H1 (cell line): ENCODE results near the gene SIAH3.

Source experiments
- POLR2A ChIP-seq, 2 experiments: IDR thresholded peaks; 1 replicate in 1 of 2; 2 replicates in 1 of 2; pipeline ENCODE4 v1.6.1; 2011; ENCODE audit warnings: low read depth in 2 of 2, low read length in 2 of 2, mild to moderate bottlenecking in 2 of 2; ENCODE audit errors: control extremely low read depth in 1 of 2
- POLR2AphosphoS5 ChIP-seq: IDR thresholded peaks from 2 replicates; pipeline ENCODE4 v1.6.1; 2011; ENCODE audit warnings: low read depth, low read length

DNA sequence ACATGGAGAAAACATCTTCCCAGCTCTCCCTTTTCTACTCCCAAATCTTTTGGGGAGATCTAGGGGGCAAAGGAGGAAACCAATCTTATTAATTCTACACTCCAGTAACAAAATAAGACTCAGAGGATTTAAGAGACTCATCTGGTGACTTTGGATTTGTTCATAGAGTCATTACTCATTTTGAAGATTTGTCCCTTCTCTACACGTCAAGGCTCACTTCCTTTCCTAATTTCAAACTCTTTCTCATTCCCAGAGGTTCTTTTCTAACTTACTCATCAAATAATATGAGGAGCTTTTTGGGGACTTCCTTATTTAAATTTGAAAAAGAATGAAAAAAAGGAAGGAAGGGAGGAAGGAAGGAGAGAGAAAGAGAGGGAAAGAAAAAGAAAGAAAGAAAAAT lies 14.4 kb downstream of the SIAH3 start:
- no peak for TF ChIP-seq POLR2A (IDR thresholded peaks at IDR 0.05; ENCODE audit: control extremely low read depth in 1 of 2, low read depth in 2 of 2, low read length in 2 of 2)
- no peak for TF ChIP-seq POLR2AphosphoS5
